ENCODE results near the gene CAPZA1.

DNA sequence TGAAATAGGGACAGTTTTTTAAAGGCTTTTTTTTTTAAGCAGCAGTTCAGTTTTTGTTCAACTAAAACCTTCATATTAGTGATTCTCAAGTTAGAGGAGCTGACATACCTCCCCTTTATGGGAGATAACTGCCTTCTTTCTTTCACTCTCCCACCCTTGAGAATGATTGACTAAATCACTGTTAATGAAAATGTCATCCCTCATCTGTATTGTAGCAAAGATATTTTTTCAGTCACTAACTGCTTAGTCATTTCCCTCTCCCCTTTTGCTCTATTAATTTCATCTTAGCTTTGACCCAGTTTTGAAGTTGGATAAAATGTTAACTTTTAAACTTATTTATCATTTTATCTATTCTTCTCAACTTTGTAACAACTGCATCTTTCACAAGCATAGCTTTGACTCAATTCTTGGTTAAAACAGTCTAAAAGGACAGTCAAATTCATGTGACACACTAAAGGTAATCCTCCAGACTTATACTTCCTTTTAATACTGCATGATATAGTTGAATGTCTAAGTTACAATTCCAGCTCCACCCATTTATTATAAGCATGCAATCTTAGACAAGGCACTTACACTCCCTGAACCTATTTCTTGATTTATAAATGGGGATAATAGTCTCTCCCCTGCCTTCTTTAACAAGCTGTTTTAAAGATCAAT, 17.1 kb downstream of the CAPZA1 start:
- TF ChIP-seq, protein P1, sequence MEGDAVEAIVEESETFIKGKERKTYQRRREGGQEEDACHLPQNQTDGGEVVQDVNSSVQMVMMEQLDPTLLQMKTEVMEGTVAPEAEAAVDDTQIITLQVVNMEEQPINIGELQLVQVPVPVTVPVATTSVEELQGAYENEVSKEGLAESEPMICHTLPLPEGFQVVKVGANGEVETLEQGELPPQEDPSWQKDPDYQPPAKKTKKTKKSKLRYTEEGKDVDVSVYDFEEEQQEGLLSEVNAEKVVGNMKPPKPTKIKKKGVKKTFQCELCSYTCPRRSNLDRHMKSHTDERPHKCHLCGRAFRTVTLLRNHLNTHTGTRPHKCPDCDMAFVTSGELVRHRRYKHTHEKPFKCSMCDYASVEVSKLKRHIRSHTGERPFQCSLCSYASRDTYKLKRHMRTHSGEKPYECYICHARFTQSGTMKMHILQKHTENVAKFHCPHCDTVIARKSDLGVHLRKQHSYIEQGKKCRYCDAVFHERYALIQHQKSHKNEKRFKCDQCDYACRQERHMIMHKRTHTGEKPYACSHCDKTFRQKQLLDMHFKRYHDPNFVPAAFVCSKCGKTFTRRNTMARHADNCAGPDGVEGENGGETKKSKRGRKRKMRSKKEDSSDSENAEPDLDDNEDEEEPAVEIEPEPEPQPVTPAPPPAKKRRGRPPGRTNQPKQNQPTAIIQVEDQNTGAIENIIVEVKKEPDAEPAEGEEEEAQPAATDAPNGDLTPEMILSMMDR (IDR thresholded peaks at IDR 0.05; ENCODE audit: low read depth, low read length) = no peak
- no peak for TF ChIP-seq EZH2phosphoT487 (IDR thresholded peaks at IDR 0.05; ENCODE audit: low read depth)

All from OCI-LY3 (cell line).